Vagina (tissue), 2 donors: ENCODE measurements around the gene LHPP.

ENCODE experiments used
- CTCF ChIP-seq, 3 experiments: fragments of 450-650 bp in 2 of 3; fragments of 200-600 bp in 1 of 3; sonication (generic) in 1 of 3; IDR thresholded peaks; one replicate each; pipeline ENCODE4 v1.5.1; 2017 to 2019; ENCODE audit warnings: antibody characterized with exemption in 3 of 3, mild to moderate bottlenecking in 2 of 3, moderate library complexity in 2 of 3
- POLR2AphosphoS5 ChIP-seq, 2 donors: sonication (generic); formaldehyde crosslinking; IDR thresholded peaks; one replicate each; pipeline ENCODE4 v1.9.0; 2017; ENCODE audit warnings: antibody characterized with exemption in 2 of 2, mild to moderate bottlenecking in 2 of 2, low read depth in 1 of 2; ENCODE audit not compliant: insufficient read depth in 1 of 2

- TF ChIP-seq POLR2AphosphoS5 (IDR thresholded peaks at IDR 0.05; ENCODE audit: insufficient read depth in 1 of 2, low read depth in 1 of 2) (no peak), CTCF (IDR thresholded peaks at IDR 0.05) (no peak)
Measured at GRCh38 chr10:124578231-124579010, 116.8 kb downstream of the LHPP start.
